ENCODE data around the gene SPIRE2. TPM values are rescaled to one million over a fixed set of nuclear protein-coding genes. Genes with fewer than 3 reads are reported as not detected.

Gene SPIRE2
- total RNA-seq, 1 experiment from 2014 or later = 3.8 TPM

DNA sequence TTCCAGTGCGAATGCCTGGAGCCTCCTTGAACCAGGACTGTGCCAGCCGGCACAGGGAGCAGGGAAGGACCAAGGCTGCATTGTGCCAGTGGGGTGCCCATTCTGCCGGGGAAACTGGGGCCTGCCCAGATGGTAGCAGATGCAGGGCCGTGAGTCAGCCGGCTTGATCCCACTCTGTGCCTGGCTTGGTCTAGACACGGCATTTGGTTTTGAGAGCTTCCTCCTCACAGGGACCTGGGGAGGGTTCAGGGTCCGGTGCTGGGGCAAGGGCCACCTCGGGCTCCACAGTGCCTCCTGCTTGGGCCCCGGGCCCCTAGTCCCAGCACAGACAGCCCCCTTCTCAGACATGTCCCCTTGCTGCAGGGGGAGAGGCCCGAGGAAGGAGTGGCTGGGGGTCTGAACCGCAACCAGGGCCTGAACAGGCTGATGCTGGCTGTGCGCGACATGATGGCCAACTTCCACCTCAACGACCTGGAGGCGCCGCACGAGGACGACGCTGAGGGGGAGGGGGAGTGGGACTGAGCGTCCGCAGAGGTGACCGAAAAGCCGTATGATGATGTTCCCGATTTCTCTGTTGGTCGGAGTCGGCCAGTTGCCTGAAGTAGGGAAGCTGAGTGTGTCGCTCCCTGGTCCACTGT is 82.6 kb downstream of the SPIRE2 start:
- ChIA-PET POLR2A (interaction anchor here (0.7 to 1.4 kb wide), 2 partner anchors 11 to 22 kb away, joined by 3 to 11 read pairs; partner anchors contain the start of gene TUBB3), CTCF (interaction anchor here (1.4 kb wide), 1 partner anchor 25 kb away, joined by 3 read pairs; no protein-coding TSS in a partner anchor)
- TF ChIP-seq, protein P1, sequence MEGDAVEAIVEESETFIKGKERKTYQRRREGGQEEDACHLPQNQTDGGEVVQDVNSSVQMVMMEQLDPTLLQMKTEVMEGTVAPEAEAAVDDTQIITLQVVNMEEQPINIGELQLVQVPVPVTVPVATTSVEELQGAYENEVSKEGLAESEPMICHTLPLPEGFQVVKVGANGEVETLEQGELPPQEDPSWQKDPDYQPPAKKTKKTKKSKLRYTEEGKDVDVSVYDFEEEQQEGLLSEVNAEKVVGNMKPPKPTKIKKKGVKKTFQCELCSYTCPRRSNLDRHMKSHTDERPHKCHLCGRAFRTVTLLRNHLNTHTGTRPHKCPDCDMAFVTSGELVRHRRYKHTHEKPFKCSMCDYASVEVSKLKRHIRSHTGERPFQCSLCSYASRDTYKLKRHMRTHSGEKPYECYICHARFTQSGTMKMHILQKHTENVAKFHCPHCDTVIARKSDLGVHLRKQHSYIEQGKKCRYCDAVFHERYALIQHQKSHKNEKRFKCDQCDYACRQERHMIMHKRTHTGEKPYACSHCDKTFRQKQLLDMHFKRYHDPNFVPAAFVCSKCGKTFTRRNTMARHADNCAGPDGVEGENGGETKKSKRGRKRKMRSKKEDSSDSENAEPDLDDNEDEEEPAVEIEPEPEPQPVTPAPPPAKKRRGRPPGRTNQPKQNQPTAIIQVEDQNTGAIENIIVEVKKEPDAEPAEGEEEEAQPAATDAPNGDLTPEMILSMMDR (IDR thresholded peaks at IDR 0.05; ENCODE audit: unreplicated experiment) = no peak
- BruUV-seq (replicated peaks) = no TSS peak
- no peaks in the 10 kb centered on the region for H3K27me3 Mint-ChIP-seq (ENCODE audit: insufficient read depth, unreplicated experiment)
- no peak overlapping the region for H3K27ac Mint-ChIP-seq (ENCODE audit: low read depth, unreplicated experiment)
- no peaks in the 10 kb centered on the region for H3K9me3 Mint-ChIP-seq (ENCODE audit: unreplicated experiment)
- no peaks in the 10 kb centered on the region for H3K4me1 Mint-ChIP-seq (ENCODE audit: insufficient read depth, unreplicated experiment)
- peaks cover 64% of the 10 kb centered on the region for H3K36me3 Mint-ChIP-seq (ENCODE audit: insufficient read depth, unreplicated experiment)
- H3K4me3 Mint-ChIP-seq (ENCODE audit: unreplicated experiment) = no peak overlapping the region
- intact Hi-C loops (cut with micrococcal nuclease) = no loop called here
- DNase-seq (ENCODE audit: unreplicated experiment) = no peak

DNA sequence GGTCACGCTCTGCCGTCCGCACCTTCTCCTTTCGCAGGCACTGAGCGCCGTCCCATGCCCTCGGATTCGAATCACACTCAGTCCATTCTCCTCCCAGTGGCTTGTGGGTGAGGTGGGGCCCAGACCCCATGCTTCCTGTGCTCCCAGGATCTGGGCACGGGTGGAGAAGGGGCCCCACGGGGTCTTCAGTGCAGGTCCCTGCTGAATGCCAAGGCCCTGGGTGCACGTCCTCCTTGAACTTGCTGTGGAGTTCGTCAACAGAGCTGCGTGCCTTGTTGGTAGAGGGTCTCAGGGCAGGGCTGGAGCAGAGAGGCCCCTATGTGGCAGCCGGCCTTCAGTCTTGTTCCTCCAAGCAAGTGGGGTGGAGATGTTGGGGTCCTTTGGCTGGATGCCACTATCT is 83.1 kb downstream of the SPIRE2 start:
- Mint-ChIP-seq H3K36me3 (ENCODE audit: insufficient read depth, unreplicated experiment) (peaks cover 66% of the 10 kb centered on the region), H3K27ac (ENCODE audit: low read depth, unreplicated experiment) (no peak overlapping the region), H3K9me3 (ENCODE audit: unreplicated experiment) (no peaks in the 10 kb centered on the region), H3K4me3 (ENCODE audit: unreplicated experiment) (no peak overlapping the region), H3K27me3 (ENCODE audit: insufficient read depth, unreplicated experiment) (no peaks in the 10 kb centered on the region), H3K4me1 (ENCODE audit: insufficient read depth, unreplicated experiment) (no peaks in the 10 kb centered on the region)
- DNase-seq (ENCODE audit: unreplicated experiment) = no peak
- TF ChIP-seq, protein P1 (IDR thresholded peaks at IDR 0.05; ENCODE audit: unreplicated experiment) = no peak
- intact Hi-C loops (cut with micrococcal nuclease) = no loop called here
- ChIA-PET POLR2A (no interaction called here), CTCF (no interaction called here)
- BruUV-seq (replicated peaks) = no TSS peak

DNA sequence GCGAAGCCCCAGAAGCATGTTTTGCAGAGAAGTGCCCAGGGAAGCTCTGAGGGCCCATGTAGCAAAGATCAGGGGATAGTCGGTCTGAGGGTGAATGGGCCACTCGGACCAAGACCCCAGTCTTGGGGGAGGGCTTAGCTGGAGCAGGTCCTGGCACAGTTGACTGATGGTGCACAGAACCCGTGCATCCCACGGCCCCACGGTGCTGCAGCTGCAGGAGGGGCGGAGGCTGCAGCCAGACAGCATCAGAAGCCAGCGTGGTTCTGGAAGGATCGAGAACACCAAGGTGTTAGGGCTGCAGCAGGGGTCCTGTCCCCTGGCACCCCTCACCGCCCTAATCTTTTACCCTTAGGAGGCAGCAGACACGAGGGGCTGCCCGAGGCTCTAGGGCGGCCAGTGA is 83.9 kb downstream of the SPIRE2 start:
- Mint-ChIP-seq H3K4me3 (ENCODE audit: unreplicated experiment) (no peak overlapping the region), H3K27ac (ENCODE audit: low read depth, unreplicated experiment) (no peak overlapping the region), H3K27me3 (ENCODE audit: insufficient read depth, unreplicated experiment) (no peaks in the 10 kb centered on the region), H3K36me3 (ENCODE audit: insufficient read depth, unreplicated experiment) (peaks cover 59% of the 10 kb centered on the region), H3K9me3 (ENCODE audit: unreplicated experiment) (no peaks in the 10 kb centered on the region), H3K4me1 (ENCODE audit: insufficient read depth, unreplicated experiment) (no peaks in the 10 kb centered on the region)
- TF ChIP-seq, protein P1 (IDR thresholded peaks at IDR 0.05; ENCODE audit: unreplicated experiment) = no peak
- BruUV-seq (replicated peaks) = no TSS peak
- CTCF ChIA-PET = interaction anchor here (1.0 kb wide), 1 partner anchor 52 kb away, joined by 3 read pairs; no protein-coding TSS in a partner anchor
- POLR2A ChIA-PET = no interaction called here
- intact Hi-C loops (cut with micrococcal nuclease) = no loop called here
- no peak for DNase-seq (ENCODE audit: unreplicated experiment)

DNA sequence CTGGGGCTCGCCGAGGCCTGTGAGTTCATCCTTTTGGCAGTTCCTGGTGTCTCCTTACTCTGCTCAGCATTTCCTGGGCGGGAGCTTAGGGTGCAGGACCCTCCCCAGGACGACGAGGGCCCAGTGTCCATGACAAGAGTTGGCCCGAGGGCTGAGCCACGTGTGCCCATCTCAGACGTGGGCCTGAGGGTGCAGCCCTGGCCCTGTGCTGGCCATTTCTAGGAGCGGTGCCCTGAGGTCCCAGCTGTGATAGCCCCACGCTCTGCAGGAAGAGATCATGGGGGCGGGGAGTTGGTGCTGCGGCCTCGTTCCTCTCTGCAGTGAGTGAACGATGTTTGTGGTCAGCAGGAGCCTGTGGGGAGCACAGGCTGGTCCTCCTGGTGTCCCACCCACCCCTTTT is 84.4 kb downstream of the SPIRE2 start:
- CTCF ChIA-PET = interaction anchor here (1.0 kb wide), 1 partner anchor 52 kb away, joined by 3 read pairs; no protein-coding TSS in a partner anchor
- H3K4me3 Mint-ChIP-seq (ENCODE audit: unreplicated experiment) = no peak overlapping the region
- intact Hi-C loops (cut with micrococcal nuclease) = no loop called here
- TF ChIP-seq, protein P1 (IDR thresholded peaks at IDR 0.05; ENCODE audit: unreplicated experiment) = no peak
- H3K4me1 Mint-ChIP-seq (ENCODE audit: insufficient read depth, unreplicated experiment) = peaks cover under 1% of the 10 kb centered on the region
- no TSS peak for BruUV-seq (replicated peaks)
- H3K27ac Mint-ChIP-seq (ENCODE audit: low read depth, unreplicated experiment) = no peak overlapping the region
- DNase-seq (ENCODE audit: unreplicated experiment) = no peak
- POLR2A ChIA-PET = no interaction called here
- no peaks in the 10 kb centered on the region for H3K27me3 Mint-ChIP-seq (ENCODE audit: insufficient read depth, unreplicated experiment)
- H3K9me3 Mint-ChIP-seq (ENCODE audit: unreplicated experiment) = no peaks in the 10 kb centered on the region
- peaks cover 59% of the 10 kb centered on the region for H3K36me3 Mint-ChIP-seq (ENCODE audit: insufficient read depth, unreplicated experiment)

Measured in MCF 10A (cell line).